Lower leg skin (tissue), 3 donors: ENCODE measurements around the gene MLEC.

Experiments used
- CTCF ChIP-seq, 3 donors: fragments of 450-650 bp; IDR thresholded peaks; one replicate each; pipeline ENCODE4 v1.5.1; 2016; ENCODE audit warnings: antibody characterized with exemption in 3 of 3, mild to moderate bottlenecking in 3 of 3, moderate library complexity in 2 of 3
- POLR2A ChIP-seq, 2 donors: fragments of 450-650 bp; IDR thresholded peaks; one replicate each; pipeline ENCODE4 v1.6.1; 2016 to 2017; ENCODE audit warnings: antibody characterized with exemption in 2 of 2, mild to moderate bottlenecking in 1 of 2, moderate library complexity in 1 of 2

GRCh38 chr12:120720987-120721801, 34.2 kb downstream of the MLEC start:
- TF ChIP-seq POLR2A (IDR thresholded peaks at IDR 0.05) (no peak), CTCF (IDR thresholded peaks at IDR 0.05) (no peak)
